K562 (cell line): Measurements from ENCODE around the gene ZBED4. TPM values are rescaled to one million over a fixed set of nuclear protein-coding genes. Genes with fewer than 3 reads are reported as not detected.
A peak's percentile ranks its signal among the peaks of the same experiment; 100 is the strongest.

Source experiments
- ATAC-seq: fragments of 200-7000 bp; cut with Tn5 transposase; 3 replicates; pipeline ENCODE4 v1.9.1; 2020; ENCODE audit warnings: moderate library complexity
- BruUV-seq: library from RNA; stranded (reverse); fragments of 400-500 nt; replicated peaks from 2 replicates; lab custom pipeline; 2021; lab: Mats Ljungman, UMichigan
- CTCF ChIA-PET: fragments of 300-600 bp; formaldehyde crosslinking; extraction: SDS; loops from one replicate; lab custom pipeline; 2021; ENCODE audit warnings: low intra/inter-chr PET ratio; lab: Yijun Ruan, JAX
- POLR2A ChIA-PET: fragments of 300-600, 350-650 bp; sonication (Branson Sonifier 250); formaldehyde crosslinking; extraction: SDS; loops from one replicate; lab custom pipeline; 2021; ENCODE audit warnings: antibody characterized with exemption, inconsistent platforms; lab: Yijun Ruan, JAX
- DNase-seq, 4 experiments: peaks; one replicate each; pipeline versions ENCODE4 v3.0.0 to v3.0.0-alpha.2; 2011 to 2018; ENCODE audit warnings: low spot score in 3 of 4, mixed read lengths in 3 of 4; ENCODE audit errors: extremely low read depth in 1 of 4
- FAIRE-seq: peaks from 2 replicates; lab custom pipeline; 2011; peaks lifted over from hg19 to GRCh38; lab: Jason Lieb, UNC
- H2AFZ ChIP-seq: 2 replicates; pipeline ENCODE4 v1.6.0; 2011; ENCODE audit warnings: low read depth, low read length, control low read depth, inconsistent platforms
- H3K27ac ChIP-seq: fragments of 200-600 bp; 3 replicates; pipeline ENCODE4 v1.8.0; 2011; ENCODE audit warnings: low read depth, mild to moderate bottlenecking, control low read depth, inconsistent platforms, low read length, moderate library complexity, mixed read lengths; ENCODE audit errors: extremely low read depth
- H3K27me3 ChIP-seq, 2 experiments: fragments of 300-600 bp in 1 of 2; 2 replicates in 1 of 2; 3 replicates in 1 of 2; pipeline versions ENCODE4 v1.6.0 to v1.8.0; 2011; ENCODE audit warnings: inconsistent platforms in 2 of 2, low read length in 2 of 2, mild to moderate bottlenecking in 1 of 2, mixed read lengths in 1 of 2, moderate library complexity in 1 of 2; ENCODE audit not compliant: control insufficient read depth in 2 of 2, insufficient read depth in 2 of 2
- H3K36me3 ChIP-seq: fragments of 300-600 bp; 3 replicates; pipeline ENCODE4 v1.8.0; 2011; ENCODE audit warnings: mild to moderate bottlenecking, low read length, inconsistent platforms; ENCODE audit not compliant: control insufficient read depth, insufficient read depth
- H3K4me1 ChIP-seq, 2 experiments: fragments of 200-600 bp in 1 of 2; replicated peaks in 1 of 2; 2 replicates in 1 of 2; 3 replicates in 1 of 2; pipeline versions ENCODE4 v1.5.1 to v1.8.0; 2011; ENCODE audit warnings: inconsistent platforms in 2 of 2, low read length in 2 of 2, mild to moderate bottlenecking in 1 of 2, mixed read lengths in 1 of 2, moderate library complexity in 1 of 2; ENCODE audit not compliant: control insufficient read depth in 2 of 2, insufficient read depth in 2 of 2
- H3K4me2 ChIP-seq: 2 replicates; pipeline ENCODE4 v1.6.1; 2011; ENCODE audit warnings: low read length, control low read depth, inconsistent platforms, mixed read lengths; ENCODE audit not compliant: insufficient read depth
- H3K4me3 ChIP-seq: fragments of 200-600 bp; sonication (generic), shearing (Covaris generic); 2 replicates; pipeline ENCODE4 v1.5.1; 2016; ENCODE audit warnings: control low read depth, inconsistent platforms
- H3K79me2 ChIP-seq: fragments of 200-600 bp; 3 replicates; pipeline ENCODE4 v1.8.0; 2011; ENCODE audit warnings: low read length, inconsistent platforms; ENCODE audit not compliant: control insufficient read depth, insufficient read depth
- H3K9ac ChIP-seq, 2 experiments: 2 replicates each; pipeline versions ENCODE4 v1.6.0 to v1.6.1; 2011; ENCODE audit warnings: low read depth in 2 of 2, low read length in 2 of 2, control low read depth in 1 of 2, inconsistent platforms in 1 of 2, mild to moderate bottlenecking in 1 of 2, mixed read lengths in 1 of 2; ENCODE audit not compliant: insufficient read depth in 1 of 2
- H3K9me1 ChIP-seq: one replicate; pipeline ENCODE4 v1.6.0; 2011; ENCODE audit warnings: inconsistent platforms, mild to moderate bottlenecking, low read length, moderate library complexity; ENCODE audit not compliant: control insufficient read depth, insufficient read depth
- H3K9me3 ChIP-seq: replicated peaks from 2 replicates; pipeline ENCODE4 v1.5.1; 2011; ENCODE audit warnings: low read depth, low read length, inconsistent platforms; ENCODE audit not compliant: control insufficient read depth, insufficient read depth
- H4K20me1 ChIP-seq: replicated peaks from 2 replicates; pipeline ENCODE4 v1.6.1; 2011; ENCODE audit warnings: low read length, inconsistent platforms, mixed read lengths; ENCODE audit not compliant: control insufficient read depth, insufficient read depth
- BCL6 ChIP-seq: fragments of 250-450 bp; sonication (Bioruptor Pico); IDR thresholded peaks from 2 replicates; pipeline ENCODE4 v1.4.0; 2020
- HMGN3 ChIP-seq: IDR thresholded peaks from 2 replicates; pipeline ENCODE4 v1.6.1; 2011; ENCODE audit warnings: borderline replicate concordance, low read depth, mild to moderate bottlenecking, mixed read lengths, low read length; ENCODE audit not compliant: insufficient read length; ENCODE audit errors: extremely low read depth
- MTA1 ChIP-seq: fragments of 450-650 bp; IDR thresholded peaks from 2 replicates; pipeline ENCODE4 v1.6.1; 2017; ENCODE audit warnings: borderline replicate concordance
- NFIC ChIP-seq: fragments of 450-650 bp; IDR thresholded peaks from 2 replicates; pipeline ENCODE4 v1.6.1; 2017; ENCODE audit warnings: mild to moderate bottlenecking, inconsistent platforms
- POLR2G ChIP-seq: fragments of 200-400 bp; formaldehyde crosslinking; IDR thresholded peaks from 2 replicates; pipeline ENCODE4 v1.6.1; 2017; ENCODE audit warnings: low read depth, mild to moderate bottlenecking, antibody characterized with exemption, low read length, moderate library complexity
- SIX5 ChIP-seq, 2 experiments: IDR thresholded peaks; 2 replicates each; pipeline ENCODE4 v1.6.1; 2011; ENCODE audit warnings: low read length in 2 of 2, borderline replicate concordance in 1 of 2, low read depth in 1 of 2, mild to moderate bottlenecking in 1 of 2, moderate library complexity in 1 of 2; ENCODE audit not compliant: insufficient read depth in 1 of 2
- TCF15 ChIP-seq: fragments of 250-450 bp; sonication (Bioruptor Pico); IDR thresholded peaks from 2 replicates; pipeline ENCODE4 v1.8.0; 2022; ENCODE audit warnings: moderate library complexity, mild to moderate bottlenecking, inconsistent platforms
- ZBTB17 ChIP-seq: fragments of 450-650 bp; formaldehyde crosslinking; IDR thresholded peaks from 2 replicates; pipeline ENCODE4 v1.4.0; 2020; ENCODE audit warnings: mild to moderate bottlenecking
- ZNF609 ChIP-seq: sonication (generic); formaldehyde crosslinking; IDR thresholded peaks from 2 replicates; pipeline ENCODE4 v1.8.1; 2023; ENCODE audit warnings: missing genetic modification reagents, mild to moderate bottlenecking, borderline replicate concordance
- WGBS: fragments of 100-300 bp; shearing (Covaris generic); methylation state at CpG from one replicate; pipeline ENCODE4 v1.1.6; 2016; ENCODE audit warnings: low coverage, mixed read lengths; ENCODE audit not compliant: insufficient coverage; ENCODE audit errors: missing lambda C conversion rate; 5-methylcytosine and 5-hydroxymethylcytosine counted together
- in situ Hi-C: fragments of 300-500 bp; cut with MboI; formaldehyde crosslinking; loops from 4 replicates; pipeline ENCODE4 v1.15.0; 2018; ENCODE audit warnings: inconsistent platforms, mixed read lengths
- intact Hi-C: fragments of 100-400 bp; cut with micrococcal nuclease; formaldehyde crosslinking; loops from 2 replicates; pipeline ENCODE4 v1.14.2; 2022
- polyA plus RNA-seq, 8 experiments: library from polyadenylated mRNA; depleted of rRNA in 4 of 8; stranded (reverse) in 5 of 8; unstranded in 3 of 8; fragments of >200 nt; fragmentation: Nextera tagmentation in 2 of 8; fragmentation: Illumina TruSeq in 1 of 8; extraction: Ambion mirVana in 2 of 8; extraction: Trizol in 1 of 8; gene quantifications; 2 replicates each; pipeline versions ENCODE4 v1.2.1 to v1.2.3, GENCODE V29; 2011 to 2014; ENCODE audit warnings: inconsistent platforms in 1 of 8, missing spikeins in 1 of 8
- total RNA-seq, 7 experiments: library from RNA; depleted of rRNA in 6 of 7; stranded (reverse); fragments of >200 nt in 6 of 7; fragmentation: Illumina TruSeq in 2 of 7; extraction: Trizol in 2 of 7; gene quantifications; 2 replicates each; pipeline versions ENCODE4 v1.2.1 to v1.2.3, GENCODE V29; 2011 to 2021; ENCODE audit warnings: low replicate concordance in 1 of 7

The ZBED4 gene
- total and polyA plus RNA-seq, 9 of the 15 experiments (the other 6 are each of a cell fraction or from before 2014, with no cell fraction given): 1.5 to 16.8 (median 7.4) TPM

- POLR2A ChIA-PET: no interaction called here
- Histone ChIP-seq H3K36me3 (peaks cover 25% of the 10 kb centered on the region; the same call in 2 of the 3 replicates), H4K20me1 (no peaks in the 10 kb centered on the region)
These were observed 49.8 kb downstream of the ZBED4 start for GRCh38 chr22:49903322-49904039.

GRCh38 chr22:49904040-49904369 lies 50.4 kb downstream of the ZBED4 start:
- no peak for FAIRE-seq
- TF ChIP-seq ZBTB17 (CRISPR knock-in tag) (no peak), BCL6 (CRISPR knock-in tag) (no peak), SIX5 (IDR thresholded peaks at IDR 0.05; ENCODE audit: borderline replicate concordance in 1 of 2, insufficient read depth in 1 of 2, low read depth in 1 of 2, low read length in 2 of 2) (no peak), HMGN3 (no peak), TCF15 (no peak), ZNF609 (CRISPR knock-in tag) (no peak)

More at GRCh38 chr22:49903322-49904039, 49.8 kb downstream of the ZBED4 start:
- ATAC-seq (no peak), FAIRE-seq (no peak), DNase-seq (peak in 2 of 4 experiments; percentile 14 to 19)
- no peaks in the 10 kb centered on the region for H3K9me1 ChIP-seq
- in situ Hi-C loops: no loop called here
- no TSS peak for BruUV-seq
- peaks cover 0 to 23% of the 10 kb centered on the region in 2 experiments; a peak in 1 of 5 replicates for H3K4me1 ChIP-seq
- WGBS: 93% methylated on average over 15 of the region's 17 CpGs
- intact Hi-C loops: no loop called here
- no peak overlapping the region for H2AFZ ChIP-seq
- TF ChIP-seq MTA1 (no peak), POLR2G (0 out of 2 replicates have a peak, but pooled peaks have one; percentile 46), NFIC (peak; percentile 59)
- no peak overlapping the region for H3K9ac ChIP-seq
- no peak overlapping the region for H3K4me2 ChIP-seq
- 0 out of 2 replicates have a peak, but pooled peaks cover 4% of the 10 kb centered on the region for H3K9me3 ChIP-seq
- CTCF ChIA-PET: no interaction called here
- H3K4me3 ChIP-seq: no peak overlapping the region
- H3K27ac ChIP-seq: no peak overlapping the region
- H3K79me2 ChIP-seq: no peaks in the 10 kb centered on the region
- no peaks in the 10 kb centered on the region for H3K27me3 ChIP-seq

More at GRCh38 chr22:49904040-49904369, 50.4 kb downstream of the ZBED4 start:
- Histone ChIP-seq H3K36me3 (peaks cover 25% of the 10 kb centered on the region; the same call in 2 of the 3 replicates), H3K9me1 (no peaks in the 10 kb centered on the region), H3K9ac (no peak overlapping the region), H2AFZ (no peak overlapping the region), H3K27ac (no peak overlapping the region), H3K79me2 (no peaks in the 10 kb centered on the region), H4K20me1 (no peaks in the 10 kb centered on the region), H3K27me3 (no peaks in the 10 kb centered on the region), H3K9me3 (0 out of 2 replicates have a peak, but pooled peaks cover 4% of the 10 kb centered on the region), H3K4me3 (no peak overlapping the region), H3K4me2 (no peak overlapping the region), H3K4me1 (peaks cover 0 to 23% of the 10 kb centered on the region in 2 experiments; a peak in 1 of 5 replicates)
- no TSS peak for BruUV-seq
- ChIA-PET CTCF (no interaction called here), POLR2A (no interaction called here)
- 83% methylated on average over 5 of the region's 11 CpGs for WGBS
- ATAC-seq (no peak), DNase-seq (no peak)
- intact Hi-C loops (no loop called here), in situ Hi-C loops (no loop called here)
